ENCODE results near the gene CACNA2D2. TPM values are rescaled to one million over a fixed set of nuclear protein-coding genes. Genes with fewer than 3 reads are reported as not detected.

CACNA2D2 gene
- total and polyA plus RNA-seq, 2 of the 13 experiments (the other 11 are each of a cell fraction or from before 2014, with no cell fraction given), result not detected

DNA sequence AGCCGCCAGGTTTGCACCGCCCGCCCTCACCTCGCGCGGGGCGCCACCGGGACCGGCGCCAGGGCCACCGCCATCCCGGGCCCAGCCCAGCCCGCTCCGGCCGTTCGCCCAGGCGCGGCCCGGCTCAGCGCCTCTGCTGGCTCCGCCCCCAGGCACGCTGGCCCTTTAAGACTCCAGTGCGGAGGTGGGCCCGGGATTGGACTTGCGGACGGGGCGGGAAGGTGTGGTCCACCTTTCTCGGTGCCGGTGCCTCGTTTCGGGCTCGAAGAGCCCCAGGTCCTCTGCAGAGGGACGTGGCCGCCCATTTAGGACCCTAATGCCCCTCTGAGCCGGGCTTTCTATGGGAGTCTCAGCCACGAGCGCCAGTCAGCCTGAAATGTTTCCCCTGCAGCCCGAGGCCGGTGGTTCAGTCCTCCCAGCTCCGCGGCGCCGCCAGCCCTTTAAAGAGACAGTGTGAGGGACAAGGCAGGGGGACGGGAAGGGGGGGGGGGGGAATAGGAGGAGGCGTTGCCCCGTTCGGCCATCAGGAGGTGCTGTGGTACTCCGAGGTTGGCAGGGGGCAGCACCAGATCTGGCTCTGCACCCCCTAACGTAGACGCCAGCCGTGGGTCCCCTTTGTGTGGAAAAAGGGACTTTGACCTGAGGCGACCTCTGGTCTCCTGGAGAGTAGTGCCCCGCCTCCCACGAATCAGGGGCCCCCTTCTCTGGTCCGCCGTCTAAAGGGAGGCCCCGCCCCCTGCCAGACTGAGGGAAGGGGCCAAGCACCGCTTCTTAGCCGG lies 181.9 kb downstream of the CACNA2D2 start (continued):
- TF ChIP-seq JUN (CRISPR knock-in tag; IDR thresholded peaks at IDR 0.05), result no peak
- TF ChIP-seq CBX5 (CRISPR knock-in tag; IDR thresholded peaks at IDR 0.05; ENCODE audit: borderline replicate concordance), result no peak
- TF ChIP-seq, protein P1, sequence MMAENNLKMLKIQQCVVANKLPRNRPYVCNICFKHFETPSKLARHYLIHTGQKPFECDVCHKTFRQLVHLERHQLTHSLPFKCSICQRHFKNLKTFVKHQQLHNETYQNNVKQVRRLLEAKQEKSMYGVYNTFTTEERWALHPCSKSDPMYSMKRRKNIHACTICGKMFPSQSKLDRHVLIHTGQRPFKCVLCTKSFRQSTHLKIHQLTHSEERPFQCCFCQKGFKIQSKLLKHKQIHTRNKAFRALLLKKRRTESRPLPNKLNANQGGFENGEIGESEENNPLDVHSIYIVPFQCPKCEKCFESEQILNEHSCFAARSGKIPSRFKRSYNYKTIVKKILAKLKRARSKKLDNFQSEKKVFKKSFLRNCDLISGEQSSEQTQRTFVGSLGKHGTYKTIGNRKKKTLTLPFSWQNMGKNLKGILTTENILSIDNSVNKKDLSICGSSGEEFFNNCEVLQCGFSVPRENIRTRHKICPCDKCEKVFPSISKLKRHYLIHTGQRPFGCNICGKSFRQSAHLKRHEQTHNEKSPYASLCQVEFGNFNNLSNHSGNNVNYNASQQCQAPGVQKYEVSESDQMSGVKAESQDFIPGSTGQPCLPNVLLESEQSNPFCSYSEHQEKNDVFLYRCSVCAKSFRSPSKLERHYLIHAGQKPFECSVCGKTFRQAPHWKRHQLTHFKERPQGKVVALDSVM (CRISPR knock-in tag; IDR thresholded peaks at IDR 0.05), result peak; percentile 37; the same call in 1 of the 2 replicates
- no peak for TF ChIP-seq IKZF1 (IDR thresholded peaks at IDR 0.05)
- TF ChIP-seq ATAD3A (CRISPR knock-in tag; IDR thresholded peaks at IDR 0.05), result no peak
- TF ChIP-seq ZNF225 (CRISPR knock-in tag; IDR thresholded peaks at IDR 0.05), result no peak
- TF ChIP-seq GLI4 (CRISPR knock-in tag; IDR thresholded peaks at IDR 0.05; ENCODE audit: borderline replicate concordance), result no peak
- TF ChIP-seq, protein P2, sequence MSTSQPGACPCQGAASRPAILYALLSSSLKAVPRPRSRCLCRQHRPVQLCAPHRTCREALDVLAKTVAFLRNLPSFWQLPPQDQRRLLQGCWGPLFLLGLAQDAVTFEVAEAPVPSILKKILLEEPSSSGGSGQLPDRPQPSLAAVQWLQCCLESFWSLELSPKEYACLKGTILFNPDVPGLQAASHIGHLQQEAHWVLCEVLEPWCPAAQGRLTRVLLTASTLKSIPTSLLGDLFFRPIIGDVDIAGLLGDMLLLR (CRISPR knock-in tag; IDR thresholded peaks at IDR 0.05), result peak; percentile 29; the same call in 1 of the 2 replicates
- no peak for TF ChIP-seq NPAS2 (CRISPR knock-in tag; IDR thresholded peaks at IDR 0.05; ENCODE audit: borderline replicate concordance)
- TF ChIP-seq NONO (IDR thresholded peaks at IDR 0.05), result peak; percentile 82; the same call in 1 of the 2 replicates
- TF ChIP-seq NONO (CRISPR knock-in tag; conservative IDR thresholded peaks at IDR 0.05), result peak; percentile 46
- TF ChIP-seq SNAI1 (CRISPR knock-in tag; IDR thresholded peaks at IDR 0.05; ENCODE audit: borderline replicate concordance), result 0 out of 2 replicates have a peak, but pooled peaks have one; percentile 30
- no peak for TF ChIP-seq REXO4 (CRISPR knock-in tag; IDR thresholded peaks at IDR 0.05; ENCODE audit: borderline replicate concordance)
- no peak for TF ChIP-seq ZFP62 (CRISPR knock-in tag; IDR thresholded peaks at IDR 0.05)
- TF ChIP-seq PRMT3 (CRISPR knock-in tag; IDR thresholded peaks at IDR 0.05; ENCODE audit: borderline replicate concordance, low read depth), result no peak
- 0 out of 2 replicates have a peak, but pooled peaks have one; percentile 60 for TF ChIP-seq ZNF343 (CRISPR knock-in tag; IDR thresholded peaks at IDR 0.05)
- TF ChIP-seq ESRRA (CRISPR knock-in tag; IDR thresholded peaks at IDR 0.05; ENCODE audit: low read depth), result 0 out of 2 replicates have a peak, but pooled peaks have one; percentile 37
- peak; percentile 57 for TF ChIP-seq ZSCAN21 (CRISPR knock-in tag; IDR thresholded peaks at IDR 0.05; ENCODE audit: borderline replicate concordance)
- TF ChIP-seq, protein P3, sequence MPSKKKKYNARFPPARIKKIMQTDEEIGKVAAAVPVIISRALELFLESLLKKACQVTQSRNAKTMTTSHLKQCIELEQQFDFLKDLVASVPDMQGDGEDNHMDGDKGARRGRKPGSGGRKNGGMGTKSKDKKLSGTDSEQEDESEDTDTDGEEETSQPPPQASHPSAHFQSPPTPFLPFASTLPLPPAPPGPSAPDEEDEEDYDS (CRISPR knock-in tag; IDR thresholded peaks at IDR 0.05), result peak; percentile 97
- TF ChIP-seq, protein P4, sequence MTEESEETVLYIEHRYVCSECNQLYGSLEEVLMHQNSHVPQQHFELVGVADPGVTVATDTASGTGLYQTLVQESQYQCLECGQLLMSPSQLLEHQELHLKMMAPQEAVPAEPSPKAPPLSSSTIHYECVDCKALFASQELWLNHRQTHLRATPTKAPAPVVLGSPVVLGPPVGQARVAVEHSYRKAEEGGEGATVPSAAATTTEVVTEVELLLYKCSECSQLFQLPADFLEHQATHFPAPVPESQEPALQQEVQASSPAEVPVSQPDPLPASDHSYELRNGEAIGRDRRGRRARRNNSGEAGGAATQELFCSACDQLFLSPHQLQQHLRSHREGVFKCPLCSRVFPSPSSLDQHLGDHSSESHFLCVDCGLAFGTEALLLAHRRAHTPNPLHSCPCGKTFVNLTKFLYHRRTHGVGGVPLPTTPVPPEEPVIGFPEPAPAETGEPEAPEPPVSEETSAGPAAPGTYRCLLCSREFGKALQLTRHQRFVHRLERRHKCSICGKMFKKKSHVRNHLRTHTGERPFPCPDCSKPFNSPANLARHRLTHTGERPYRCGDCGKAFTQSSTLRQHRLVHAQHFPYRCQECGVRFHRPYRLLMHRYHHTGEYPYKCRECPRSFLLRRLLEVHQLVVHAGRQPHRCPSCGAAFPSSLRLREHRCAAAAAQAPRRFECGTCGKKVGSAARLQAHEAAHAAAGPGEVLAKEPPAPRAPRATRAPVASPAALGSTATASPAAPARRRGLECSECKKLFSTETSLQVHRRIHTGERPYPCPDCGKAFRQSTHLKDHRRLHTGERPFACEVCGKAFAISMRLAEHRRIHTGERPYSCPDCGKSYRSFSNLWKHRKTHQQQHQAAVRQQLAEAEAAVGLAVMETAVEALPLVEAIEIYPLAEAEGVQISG (CRISPR knock-in tag; IDR thresholded peaks at IDR 0.05), result peak; percentile 53; the same call in 1 of the 2 replicates
- TF ChIP-seq, protein P5, sequence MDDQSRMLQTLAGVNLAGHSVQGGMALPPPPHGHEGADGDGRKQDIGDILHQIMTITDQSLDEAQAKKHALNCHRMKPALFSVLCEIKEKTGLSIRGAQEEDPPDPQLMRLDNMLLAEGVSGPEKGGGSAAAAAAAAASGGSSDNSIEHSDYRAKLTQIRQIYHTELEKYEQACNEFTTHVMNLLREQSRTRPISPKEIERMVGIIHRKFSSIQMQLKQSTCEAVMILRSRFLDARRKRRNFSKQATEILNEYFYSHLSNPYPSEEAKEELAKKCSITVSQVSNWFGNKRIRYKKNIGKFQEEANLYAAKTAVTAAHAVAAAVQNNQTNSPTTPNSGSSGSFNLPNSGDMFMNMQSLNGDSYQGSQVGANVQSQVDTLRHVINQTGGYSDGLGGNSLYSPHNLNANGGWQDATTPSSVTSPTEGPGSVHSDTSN (CRISPR knock-in tag; IDR thresholded peaks at IDR 0.05; ENCODE audit: borderline replicate concordance), result no peak
- peak; percentile 48 for TF ChIP-seq SKI (IDR thresholded peaks at IDR 0.05; ENCODE audit: partially characterized antibody)
- no peak for TF ChIP-seq TCF7 (IDR thresholded peaks at IDR 0.05; ENCODE audit: low read depth)

Data from HepG2 (cell line).